Caco-2 (cell line): ENCODE measurements around the gene TM4SF1. TPM values are rescaled to one million over a fixed set of nuclear protein-coding genes. Genes with fewer than 3 reads are reported as not detected.
A peak's percentile ranks its signal among the peaks of the same experiment; 100 is the strongest.
"Not testable (repeated sequence)": the region's sequence is repeated elsewhere in the genome, so short reads cannot be mapped to it uniquely, and the experiment has no call there.

ENCODE experiments used
- BruUV-seq: library from RNA; stranded (reverse); fragments of 400-500 nt; replicated peaks from 2 replicates; lab custom pipeline; 2021; lab: Mats Ljungman, UMichigan
- CTCF ChIA-PET: fragments of 300-600 bp; sonication (Branson Sonifier 250); formaldehyde crosslinking; loops from one replicate; lab custom pipeline; 2022; ENCODE audit warnings: antibody characterized with exemption; lab: Charles Lee
- POLR2A ChIA-PET: fragments of 300-600 bp; sonication (Branson Sonifier 250); formaldehyde crosslinking; loops from one replicate; lab custom pipeline; 2022; ENCODE audit warnings: antibody characterized with exemption; lab: Charles Lee
- DNase-seq, 2 experiments: peaks; one replicate each; pipeline versions ENCODE4 v3.0.0 to v3.0.0-alpha.2; 2020 to 2022
- H3K27me3 ChIP-seq: replicated peaks from 2 replicates; pipeline ENCODE4 v1.6.0; 2011; ENCODE audit warnings: low read length; ENCODE audit not compliant: control insufficient read depth, insufficient read depth
- H3K36me3 ChIP-seq: 2 replicates; pipeline ENCODE4 v1.5.1; 2011; ENCODE audit warnings: low read length; ENCODE audit not compliant: control insufficient read depth, insufficient read depth
- H3K4me1 ChIP-seq: fragments of 250-450 bp; sonication (Bioruptor Pico); 2 replicates; pipeline ENCODE4 v1.5.1; 2020; ENCODE audit warnings: mild to moderate bottlenecking
- H3K4me3 ChIP-seq: 2 replicates; pipeline ENCODE4 v1.5.1; 2011; ENCODE audit warnings: low read depth, mild to moderate bottlenecking, control low read depth, low read length
- H3K9me3 ChIP-seq: fragments of 250-450 bp; sonication (Bioruptor Pico); 2 replicates; pipeline ENCODE4 v1.5.1; 2020; ENCODE audit warnings: mild to moderate bottlenecking, moderate library complexity
- H3K27ac Mint-ChIP-seq: one replicate; pipeline ENCODE4 v1.8.0; 2022; ENCODE audit warnings: mixed read lengths; ENCODE audit not compliant: unreplicated experiment
- H3K27me3 Mint-ChIP-seq: one replicate; pipeline ENCODE4 v1.8.0; 2022; ENCODE audit warnings: mixed read lengths; ENCODE audit not compliant: insufficient read depth, unreplicated experiment
- H3K36me3 Mint-ChIP-seq: one replicate; pipeline ENCODE4 v1.8.0; 2022; ENCODE audit warnings: mild to moderate bottlenecking, mixed read lengths; ENCODE audit not compliant: insufficient read depth, unreplicated experiment
- H3K4me1 Mint-ChIP-seq: one replicate; pipeline ENCODE4 v1.8.0; 2022; ENCODE audit warnings: low read depth, mixed read lengths; ENCODE audit not compliant: unreplicated experiment
- H3K4me3 Mint-ChIP-seq: one replicate; pipeline ENCODE4 v1.8.0; 2022; ENCODE audit warnings: mild to moderate bottlenecking, moderate library complexity, mixed read lengths; ENCODE audit not compliant: unreplicated experiment
- H3K9me3 Mint-ChIP-seq: one replicate; pipeline ENCODE4 v1.8.0; 2022; ENCODE audit warnings: mixed read lengths; ENCODE audit not compliant: unreplicated experiment
- CTCF ChIP-seq, 2 experiments: fragments of 200-600 bp in 1 of 2; IDR thresholded peaks; 1 replicate in 1 of 2; 2 replicates in 1 of 2; pipeline versions ENCODE4 v1.5.1 to v1.8.0; 2011 to 2022; ENCODE audit warnings: antibody characterized with exemption in 1 of 2, control low read depth in 1 of 2, inconsistent platforms in 1 of 2, low read depth in 1 of 2, low read length in 1 of 2, mild to moderate bottlenecking in 1 of 2, moderate library complexity in 1 of 2; ENCODE audit not compliant: insufficient read depth in 1 of 2, severe bottlenecking in 1 of 2, unreplicated experiment in 1 of 2
- intact Hi-C: fragments of 100-400 bp; cut with micrococcal nuclease; formaldehyde crosslinking; loops from one replicate; pipeline ENCODE4 v1.10.0; 2022; ENCODE audit not compliant: unreplicated experiment
- total RNA-seq: library from RNA; stranded (reverse); gene quantifications from 2 replicates; pipeline ENCODE4 v1.2.3, GENCODE V29; 2022

The TM4SF1 gene
- total RNA-seq, 1 experiment from 2014 or later = 49.2 TPM

- ChIA-PET CTCF (no interaction called here), POLR2A (no interaction called here)
- Histone ChIP-seq H3K27me3 (no peaks in the 10 kb centered on the region), H3K4me3 (no peak overlapping the region), H3K4me1 (peaks cover 64% of the 10 kb centered on the region), H3K36me3 (no peaks in the 10 kb centered on the region), H3K9me3 (no peaks in the 10 kb centered on the region; the same call in 1 of the 2 replicates)
- Mint-ChIP-seq H3K27me3 (no peaks in the 10 kb centered on the region), H3K9me3 (no peaks in the 10 kb centered on the region), H3K4me3 (peak overlapping the region; percentile 57), H3K4me1 (peaks cover 51% of the 10 kb centered on the region), H3K36me3 (peaks cover 46% of the 10 kb centered on the region), H3K27ac (peak overlapping the region; percentile 93)
- no TSS peak for BruUV-seq
- DNase-seq = peak in 1 of 2 experiments; percentile 59
- TF ChIP-seq CTCF (IDR thresholded peaks at IDR 0.05; ENCODE audit: insufficient read depth in 1 of 2, low read depth in 1 of 2, low read length in 1 of 2, severe bottlenecking in 1 of 2, unreplicated experiment in 1 of 2) = no peak
- intact Hi-C loops = no loop called here
Measured at GRCh38 chr3:149381173-149382100, 4.0 kb upstream of the TM4SF1 start.

- peaks cover 40% of the 10 kb centered on the region for H3K36me3 Mint-ChIP-seq
- H3K36me3 ChIP-seq, H3K4me3 ChIP-seq, intact Hi-C loops, H3K9me3 Mint-ChIP-seq, POLR2A ChIA-PET, H3K9me3 ChIP-seq, BruUV-seq, H3K27me3 ChIP-seq, H3K27me3 Mint-ChIP-seq, H3K4me3 Mint-ChIP-seq, CTCF ChIA-PET, H3K27ac Mint-ChIP-seq, DNase-seq: not testable (repeated sequence)
- peaks cover 41% of the 10 kb centered on the region for H3K4me1 Mint-ChIP-seq
- peaks cover 59% of the 10 kb centered on the region for H3K4me1 ChIP-seq
Measured at GRCh38 chr3:149380220-149380619, 2.8 kb upstream of the TM4SF1 start.

GRCh38 chr3:149378478-149379309 lies 1.2 kb upstream of the TM4SF1 start:
- H3K9me3 Mint-ChIP-seq = no peaks in the 10 kb centered on the region
- intact Hi-C loops = no loop called here
- peak overlapping the region; percentile 88 for H3K27ac Mint-ChIP-seq
- Histone ChIP-seq H3K27me3 (no peaks in the 10 kb centered on the region), H3K4me3 (no peak overlapping the region; the same call in 1 of the 2 replicates), H3K36me3 (peaks cover 2% of the 10 kb centered on the region; the same call in 1 of the 2 replicates), H3K4me1 (peaks cover 55% of the 10 kb centered on the region), H3K9me3 (no peaks in the 10 kb centered on the region)
- DNase-seq = no peak
- ChIA-PET POLR2A (interaction anchor here (1.0 kb wide), 1 partner anchor 10 kb away, joined by 5 read pairs; no protein-coding TSS in a partner anchor), CTCF (no interaction called here)
- H3K4me3 Mint-ChIP-seq = peak overlapping the region; percentile 88
- peaks cover 55% of the 10 kb centered on the region for H3K36me3 Mint-ChIP-seq
- H3K4me1 Mint-ChIP-seq = peaks cover 40% of the 10 kb centered on the region
- TF ChIP-seq CTCF (IDR thresholded peaks at IDR 0.05; ENCODE audit: insufficient read depth in 1 of 2, low read depth in 1 of 2, low read length in 1 of 2, severe bottlenecking in 1 of 2, unreplicated experiment in 1 of 2) = no peak
- no peaks in the 10 kb centered on the region for H3K27me3 Mint-ChIP-seq
- BruUV-seq = no TSS peak
